ENCODE measurements around the gene BCOR. TPM values are rescaled to one million over a fixed set of nuclear protein-coding genes. Genes with fewer than 3 reads are reported as not detected.
A peak's percentile ranks its signal among the peaks of the same experiment; 100 is the strongest.

Gene BCOR
- total RNA-seq, 1 donor from 2014 or later = 14.0 TPM

- intact Hi-C loops (cut with DNase I) = loop anchor here (10.0 kb wide), 4 partner anchors 65 to 205 kb away; no protein-coding TSS in a partner anchor
- no peak for DNase-seq
- ATAC-seq (ENCODE audit: poor library complexity) = no peak
These were observed 78.2 kb downstream of the BCOR start for GRCh38 chrX:40019541-40019940.

GRCh38 chrX:40018041-40018440, 79.7 kb downstream of the BCOR start:
- intact Hi-C loops (cut with DNase I) = loop anchor here (10.0 kb wide), 4 partner anchors 67 to 203 kb away; no protein-coding TSS in a partner anchor
- no peak for ATAC-seq (ENCODE audit: poor library complexity)
- DNase-seq = no peak

GRCh38 chrX:40016749-40017148, 81.0 kb downstream of the BCOR start:
- DNase-seq (no peak), ATAC-seq (ENCODE audit: poor library complexity) (no peak)
- intact Hi-C loops (cut with DNase I) = loop anchor here (10.0 kb wide), 4 partner anchors 68 to 202 kb away; no protein-coding TSS in a partner anchor

- DNase-seq (no peak), ATAC-seq (ENCODE audit: poor library complexity) (no peak)
- intact Hi-C loops (cut with DNase I) = loop anchor here (10.0 kb wide), 4 partner anchors 69 to 201 kb away; no protein-coding TSS in a partner anchor
These were observed 82.1 kb downstream of the BCOR start for GRCh38 chrX:40015693-40016092.

GRCh38 chrX:40013266-40014195, 84.2 kb downstream of the BCOR start:
- DNase-seq (peak; percentile 81), ATAC-seq (ENCODE audit: poor library complexity) (peak; percentile 64)
- intact Hi-C loops (cut with DNase I) = loop anchor here (10.0 kb wide), 4 partner anchors 71 to 199 kb away; no protein-coding TSS in a partner anchor

- ATAC-seq (ENCODE audit: poor library complexity) = peak; percentile 22
- DNase-seq = peak; percentile 70
- intact Hi-C loops (cut with DNase I) = loop anchor here (10.0 kb wide), 4 partner anchors 72 to 198 kb away; no protein-coding TSS in a partner anchor
These were observed 84.9 kb downstream of the BCOR start for GRCh38 chrX:40012868-40013265.

GRCh38 chrX:40012039-40012867, 85.5 kb downstream of the BCOR start:
- no peak for DNase-seq
- intact Hi-C loops (cut with DNase I) = loop anchor here (10.0 kb wide), 4 partner anchors 73 to 197 kb away; no protein-coding TSS in a partner anchor
- no peak for ATAC-seq (ENCODE audit: poor library complexity)

- intact Hi-C loops (cut with DNase I) = loop anchor here (10.0 kb wide), 4 partner anchors 73 to 197 kb away; no protein-coding TSS in a partner anchor
- no peak for DNase-seq
These were observed 86.3 kb downstream of the BCOR start for GRCh38 chrX:40011322-40012038.

GRCh38 chrX:40010550-40011321, 87.0 kb downstream of the BCOR start:
- DNase-seq = no peak
- intact Hi-C loops (cut with DNase I) = loop anchor here (10.0 kb wide), 4 partner anchors 74 to 196 kb away; no protein-coding TSS in a partner anchor
- no peak for ATAC-seq (ENCODE audit: poor library complexity)

More at GRCh38 chrX:40011322-40012038, 86.3 kb downstream of the BCOR start:
- ATAC-seq (ENCODE audit: poor library complexity) = no peak

GRCh38 chrX:40009890-40010289, 87.9 kb downstream of the BCOR start:
- DNase-seq = no peak
- intact Hi-C loops (cut with DNase I) = loop anchor here (10.0 kb wide), 4 partner anchors 75 to 195 kb away; no protein-coding TSS in a partner anchor
- no peak for ATAC-seq (ENCODE audit: poor library complexity)

GRCh38 chrX:40009462-40009851, 88.3 kb downstream of the BCOR start:
- intact Hi-C loops (cut with DNase I) = no loop called here
- ATAC-seq (ENCODE audit: poor library complexity) (no peak), DNase-seq (no peak)

GRCh38 chrX:40008791-40009461, 88.8 kb downstream of the BCOR start:
- DNase-seq (peak; percentile 67), ATAC-seq (ENCODE audit: poor library complexity) (peak; percentile 3)
- intact Hi-C loops (cut with DNase I) = no loop called here

- no peak for ATAC-seq (ENCODE audit: poor library complexity)
- intact Hi-C loops (cut with DNase I) = no loop called here
- no peak for DNase-seq
These were observed 89.7 kb downstream of the BCOR start for GRCh38 chrX:40007756-40008705.

GRCh38 chrX:40007131-40007755, 90.5 kb downstream of the BCOR start:
- DNase-seq (no peak), ATAC-seq (ENCODE audit: poor library complexity) (no peak)
- intact Hi-C loops (cut with DNase I) = no loop called here

Measured in Right ventricle myocardium superior (tissue), 1 donor.